GM23338 (cell line): ENCODE data around the gene CACNA2D2. TPM values are rescaled to one million over a fixed set of nuclear protein-coding genes. Genes with fewer than 3 reads are reported as not detected.

Source experiments
- ATAC-seq: fragments of 200-7000 bp; cut with Tn5 transposase; 3 replicates; pipeline ENCODE4 v1.9.1; 2020
- DNase-seq: peaks from one replicate; pipeline ENCODE4 v3.0.0-alpha.2; 2015; ENCODE audit warnings: low spot score
- H2AFZ ChIP-seq: fragments of 200-600 bp; sonication (generic); 2 replicates; pipeline ENCODE4 v1.8.0; 2016; ENCODE audit warnings: antibody characterized with exemption, mild to moderate bottlenecking, moderate library complexity
- H3F3A ChIP-seq: fragments of 200-600 bp; sonication (generic); replicated peaks from 2 replicates; pipeline ENCODE4 v1.8.0; 2017; ENCODE audit warnings: antibody characterized with exemption, mixed run types, low read depth
- H3K27ac ChIP-seq: fragments of 200-600 bp; sonication (generic); 2 replicates; pipeline ENCODE4 v1.6.1; 2016; ENCODE audit warnings: low read depth
- H3K27me3 ChIP-seq: fragments of 200-600 bp; sonication (generic); 2 replicates; pipeline ENCODE4 v1.8.0; 2016; ENCODE audit warnings: mild to moderate bottlenecking, mixed run types, moderate library complexity; ENCODE audit not compliant: insufficient read depth
- H3K36me3 ChIP-seq: fragments of 200-600 bp; sonication (generic); 2 replicates; pipeline ENCODE4 v1.8.0; 2016; ENCODE audit warnings: mild to moderate bottlenecking; ENCODE audit not compliant: insufficient read depth
- H3K4me1 ChIP-seq: fragments of 200-600 bp; sonication (generic); 2 replicates; pipeline ENCODE4 v1.8.0; 2016; ENCODE audit warnings: mild to moderate bottlenecking, moderate library complexity; ENCODE audit not compliant: insufficient read depth
- H3K4me2 ChIP-seq: fragments of 200-600 bp; sonication (generic); 2 replicates; pipeline ENCODE4 v1.7.1; 2017; ENCODE audit warnings: mixed run types
- H3K4me3 ChIP-seq: fragments of 200-600 bp; sonication (generic); 2 replicates; pipeline ENCODE4 v1.6.1; 2016; ENCODE audit warnings: mixed run types
- H3K79me2 ChIP-seq: fragments of 200-600 bp; sonication (generic); replicated peaks from 2 replicates; pipeline ENCODE4 v1.8.0; 2017; ENCODE audit warnings: mild to moderate bottlenecking; ENCODE audit not compliant: insufficient read depth
- H3K9me2 ChIP-seq: fragments of 200-600 bp; sonication (generic); 2 replicates; pipeline ENCODE4 v1.8.0; 2017; ENCODE audit not compliant: insufficient read depth
- H4K20me1 ChIP-seq: fragments of 200-600 bp; sonication (generic); replicated peaks from 2 replicates; pipeline ENCODE4 v1.8.0; 2017; ENCODE audit warnings: mild to moderate bottlenecking; ENCODE audit not compliant: insufficient read depth
- H3K27ac Mint-ChIP-seq: 2 replicates; pipeline ENCODE4 v1.8.0; 2020; ENCODE audit warnings: inconsistent platforms, mild to moderate bottlenecking, moderate library complexity, mixed read lengths
- H3K27me3 Mint-ChIP-seq: 3 replicates; pipeline ENCODE4 v1.8.0; 2022; ENCODE audit warnings: low read depth, mild to moderate bottlenecking, moderate library complexity, mixed read lengths, inconsistent platforms; ENCODE audit not compliant: insufficient read depth, poor library complexity
- H3K36me3 Mint-ChIP-seq: 3 replicates; pipeline ENCODE4 v1.8.0; 2021; ENCODE audit warnings: low read depth, mild to moderate bottlenecking, inconsistent platforms, moderate library complexity, mixed read lengths
- H3K4me1 Mint-ChIP-seq: 3 replicates; pipeline ENCODE4 v1.8.0; 2020; ENCODE audit warnings: mild to moderate bottlenecking, inconsistent platforms, mixed read lengths
- H3K4me3 Mint-ChIP-seq: 3 replicates; pipeline ENCODE4 v1.8.0; 2021; ENCODE audit warnings: moderate library complexity, mild to moderate bottlenecking, inconsistent platforms, mixed read lengths
- H3K9me3 Mint-ChIP-seq: 3 replicates; pipeline ENCODE4 v1.8.0; 2020; ENCODE audit warnings: moderate library complexity, mild to moderate bottlenecking, inconsistent platforms, mixed read lengths
- CTCF ChIP-seq, 2 experiments: fragments of 200-600 bp in 1 of 2; sonication (generic) in 1 of 2; conservative IDR thresholded peaks; 2 replicates each; pipeline versions ENCODE4 v1.5.1 to v1.6.1; 2016 to 2017; ENCODE audit warnings: antibody characterized with exemption in 2 of 2, low read depth in 2 of 2, mild to moderate bottlenecking in 2 of 2, moderate library complexity in 1 of 2
- ETS1 ChIP-seq: IDR thresholded peaks from 2 replicates; pipeline ENCODE4 v1.6.1; 2016; ENCODE audit warnings: antibody characterized with exemption
- EZH2 ChIP-seq: fragments of 200-600 bp; sonication (generic); IDR thresholded peaks from one replicate; pipeline ENCODE4 v1.8.0; 2017; ENCODE audit warnings: antibody characterized with exemption, mild to moderate bottlenecking, low read depth; ENCODE audit not compliant: unreplicated experiment
- EZH2phosphoT487 ChIP-seq: fragments of 200-600 bp; sonication (generic); IDR thresholded peaks from one replicate; pipeline ENCODE4 v1.8.1; 2018; ENCODE audit warnings: antibody characterized with exemption; ENCODE audit not compliant: unreplicated experiment
- JUNB ChIP-seq: IDR thresholded peaks from one replicate; pipeline ENCODE4 v1.6.1; 2016; ENCODE audit warnings: antibody characterized with exemption; ENCODE audit not compliant: unreplicated experiment
- REST ChIP-seq: IDR thresholded peaks from one replicate; pipeline ENCODE4 v1.6.1; 2018; ENCODE audit warnings: antibody characterized with exemption; ENCODE audit not compliant: unreplicated experiment
- ZNF114 ChIP-seq: fragments of 250-450 bp; sonication (Bioruptor Pico); IDR thresholded peaks from 2 replicates; pipeline ENCODE4 v1.5.0; 2020; ENCODE audit warnings: mild to moderate bottlenecking, moderate library complexity
- ZNF331 ChIP-seq: fragments of 250-450 bp; sonication (Bioruptor Pico); IDR thresholded peaks from 2 replicates; pipeline ENCODE4 v1.5.0; 2020; ENCODE audit warnings: low read depth, mild to moderate bottlenecking, moderate library complexity
- ZNF462 ChIP-seq: fragments of 250-450 bp; sonication (Bioruptor Pico); IDR thresholded peaks from 2 replicates; pipeline ENCODE4 v1.5.0; 2020; ENCODE audit warnings: mild to moderate bottlenecking, moderate library complexity
- polyA plus RNA-seq: library from polyadenylated mRNA; unstranded; fragments of >200 nt; fragmentation: Nextera tagmentation; extraction: Ambion mirVana; gene quantifications from 2 replicates; pipeline ENCODE4 v1.2.1, GENCODE V29; 2016
- total RNA-seq: library from RNA; depleted of rRNA; stranded (reverse); fragments of >200 nt; shearing (Covaris generic); gene quantifications from 2 replicates; pipeline ENCODE4 v1.2.3, GENCODE V29; 2014

The CACNA2D2 gene
- total and polyA plus RNA-seq, 2 experiments from 2014 or later, result 4.7 to 11.4 TPM

GRCh38 chr3:50365842-50366220 lies 137.6 kb downstream of the CACNA2D2 start:
- Mint-ChIP-seq H3K36me3 (no peaks in the 10 kb centered on the region), H3K27ac (0 out of 2 replicates have a peak overlapping the region, but pooled peaks have one; percentile 40), H3K27me3 (peaks cover 19% of the 10 kb centered on the region), H3K4me1 (peaks cover 8% of the 10 kb centered on the region), H3K4me3 (peak overlapping the region; percentile 77), H3K9me3 (no peaks in the 10 kb centered on the region)
- Histone ChIP-seq H3K4me3 (peak overlapping the region; percentile 78), H4K20me1 (no peaks in the 10 kb centered on the region), H3F3A (0 out of 2 replicates have a peak, but pooled peaks cover 5% of the 10 kb centered on the region), H3K79me2 (no peaks in the 10 kb centered on the region), H3K36me3 (no peaks in the 10 kb centered on the region), H3K27me3 (peaks cover 11% of the 10 kb centered on the region; the same call in 1 of the 2 replicates), H2AFZ (peak overlapping the region; percentile 86; the same call in 1 of the 2 replicates), H3K4me2 (peak overlapping the region; percentile 95), H3K9me2 (no peaks in the 10 kb centered on the region), H3K27ac (no peak overlapping the region), H3K4me1 (no peaks in the 10 kb centered on the region; the same call in 1 of the 2 replicates)
- DNase-seq (no peak), ATAC-seq (no peak)
- TF ChIP-seq ZNF114 (CRISPR knock-in tag) (no peak), JUNB (no peak), ETS1 (no peak), EZH2 (no peak), CTCF (conservative IDR thresholded peaks at IDR 0.05; ENCODE audit: low read depth in 2 of 2) (no peak), ZNF331 (CRISPR knock-in tag) (no peak), EZH2phosphoT487 (no peak), ZNF462 (CRISPR knock-in tag) (no peak), REST (no peak)
